ENCODE data around the gene GCKR.

The GCKR gene

GRCh38 chr2:27571197-27571596, 74.6 kb downstream of the GCKR start:
- DNase-seq (ENCODE audit: low read depth, low spot score): no peak
- H3K27ac ChIP-seq: no peak overlapping the region

DNA sequence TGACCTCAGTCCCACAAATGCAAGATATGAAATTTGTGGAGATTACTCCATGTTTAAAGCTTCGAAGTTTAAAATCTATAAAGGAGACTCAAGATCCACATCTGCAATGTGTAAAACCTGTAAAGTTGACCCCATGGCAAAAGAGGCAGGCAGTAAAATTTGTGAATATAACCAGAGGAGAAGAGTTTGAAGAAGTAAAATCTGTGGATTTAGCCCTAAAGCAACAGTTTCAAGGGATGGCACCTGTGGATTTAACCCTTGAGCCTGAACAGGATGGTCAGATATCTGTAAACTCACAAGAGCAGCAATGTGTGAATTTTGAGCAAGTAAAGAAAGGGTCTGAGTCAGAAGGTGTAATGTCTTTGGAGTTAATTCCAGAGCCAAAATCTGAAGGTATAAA, 75.0 kb downstream of the GCKR start:
- H3K27ac ChIP-seq: no peak overlapping the region
- no peak for DNase-seq (ENCODE audit: low read depth, low spot score)

GRCh38 chr2:27572439-27572838, 75.8 kb downstream of the GCKR start:
- no peak for DNase-seq (ENCODE audit: low read depth, low spot score)
- H3K27ac ChIP-seq: no peak overlapping the region

- DNase-seq (ENCODE audit: low read depth, low spot score): no peak
- H3K27ac ChIP-seq: no peak overlapping the region
Observed at GRCh38 chr2:27572998-27573429, 76.4 kb downstream of the GCKR start.

All from epithelial cell of prostate (primary cell).